ENCODE measurements around the gene NTN1. TPM values are rescaled to one million over a fixed set of nuclear protein-coding genes. Genes with fewer than 3 reads are reported as not detected.

NTN1 gene
- total RNA-seq, 1 experiment from 2014 or later = not detected

- DNase-seq (ENCODE audit: low read depth) = no peak
Observed at GRCh38 chr17:9004961-9005285, 16.4 kb upstream of the NTN1 start.

- no peak for DNase-seq (ENCODE audit: low read depth)
Observed at GRCh38 chr17:9006175-9006767, 15.0 kb upstream of the NTN1 start.

- no peak for DNase-seq (ENCODE audit: low read depth)
Observed at GRCh38 chr17:9007052-9007714, 14.1 kb upstream of the NTN1 start.

GRCh38 chr17:9009096-9009495 is 12.2 kb upstream of the NTN1 start:
- DNase-seq (ENCODE audit: low read depth) = no peak

- no peak for DNase-seq (ENCODE audit: low read depth)
Observed at GRCh38 chr17:9009737-9010136, 11.6 kb upstream of the NTN1 start.

- no peak for DNase-seq (ENCODE audit: low read depth)
Observed at GRCh38 chr17:9011001-9011400, 10.3 kb upstream of the NTN1 start.

GRCh38 chr17:9016941-9017552 is 4.3 kb upstream of the NTN1 start:
- DNase-seq (ENCODE audit: low read depth) = no peak

- DNase-seq (ENCODE audit: low read depth) = no peak
Observed at GRCh38 chr17:9018726-9019125, 2.6 kb upstream of the NTN1 start.

- no peak for DNase-seq (ENCODE audit: low read depth)
Observed at GRCh38 chr17:9020096-9020823, 1.1 kb upstream of the NTN1 start.

- no peak for DNase-seq (ENCODE audit: low read depth)
Observed at GRCh38 chr17:9020824-9021157, 519 bp upstream of the NTN1 start.

GRCh38 chr17:9021992-9022572 is 772 bp downstream of the NTN1 start:
- no peak for DNase-seq (ENCODE audit: low read depth)

GRCh38 chr17:9022573-9023391 is 1.5 kb downstream of the NTN1 start:
- DNase-seq (ENCODE audit: low read depth) = no peak

- DNase-seq (ENCODE audit: low read depth) = no peak
Observed at GRCh38 chr17:9023392-9024218, 2.3 kb downstream of the NTN1 start.

GRCh38 chr17:9024497-9024896 is 3.2 kb downstream of the NTN1 start:
- no peak for DNase-seq (ENCODE audit: low read depth)

- DNase-seq (ENCODE audit: low read depth) = no peak
Observed at GRCh38 chr17:9026741-9027140, 5.4 kb downstream of the NTN1 start.

GRCh38 chr17:9028202-9028987 is 7.1 kb downstream of the NTN1 start:
- DNase-seq (ENCODE audit: low read depth) = no peak

- DNase-seq (ENCODE audit: low read depth) = no peak
Observed at GRCh38 chr17:9028988-9029570, 7.8 kb downstream of the NTN1 start.

- no peak for DNase-seq (ENCODE audit: low read depth)
Observed at GRCh38 chr17:9032151-9032550, 10.8 kb downstream of the NTN1 start.

- DNase-seq (ENCODE audit: low read depth) = no peak
Observed at GRCh38 chr17:9032583-9032982, 11.3 kb downstream of the NTN1 start.
